Bone marrow (tissue), 2 donors: ENCODE results near the gene KCNK18.
"Not testable (repeated sequence)": the region's sequence is repeated elsewhere in the genome, so short reads cannot be mapped to it uniquely, and the experiment has no call there.

Source experiments
- DNase-seq, 2 donors: peaks; one replicate each; lab custom pipeline; 2025; lab: John Stamatoyannopoulos, UW

KCNK18 gene

DNA sequence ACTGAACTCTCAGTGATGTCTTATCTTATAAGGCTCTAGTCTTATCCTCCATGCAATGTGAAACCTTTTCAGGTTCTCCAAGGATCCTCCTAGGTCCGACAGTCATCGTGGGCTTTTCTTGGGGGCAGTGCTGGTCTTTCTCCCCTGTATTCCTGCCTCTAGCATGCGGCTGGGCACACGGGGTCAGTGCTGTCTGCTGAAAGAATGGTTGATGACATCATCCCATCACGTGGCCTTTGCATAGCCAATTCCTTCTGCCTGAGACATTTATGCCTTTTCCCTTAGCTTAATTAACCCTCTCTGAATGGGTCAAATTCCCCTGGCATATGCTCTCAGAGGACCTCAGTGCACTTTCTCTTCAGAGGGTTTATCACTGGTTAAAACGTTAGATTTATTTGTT, 27.0 kb upstream of the KCNK18 start:
- no peak for DNase-seq

DNA sequence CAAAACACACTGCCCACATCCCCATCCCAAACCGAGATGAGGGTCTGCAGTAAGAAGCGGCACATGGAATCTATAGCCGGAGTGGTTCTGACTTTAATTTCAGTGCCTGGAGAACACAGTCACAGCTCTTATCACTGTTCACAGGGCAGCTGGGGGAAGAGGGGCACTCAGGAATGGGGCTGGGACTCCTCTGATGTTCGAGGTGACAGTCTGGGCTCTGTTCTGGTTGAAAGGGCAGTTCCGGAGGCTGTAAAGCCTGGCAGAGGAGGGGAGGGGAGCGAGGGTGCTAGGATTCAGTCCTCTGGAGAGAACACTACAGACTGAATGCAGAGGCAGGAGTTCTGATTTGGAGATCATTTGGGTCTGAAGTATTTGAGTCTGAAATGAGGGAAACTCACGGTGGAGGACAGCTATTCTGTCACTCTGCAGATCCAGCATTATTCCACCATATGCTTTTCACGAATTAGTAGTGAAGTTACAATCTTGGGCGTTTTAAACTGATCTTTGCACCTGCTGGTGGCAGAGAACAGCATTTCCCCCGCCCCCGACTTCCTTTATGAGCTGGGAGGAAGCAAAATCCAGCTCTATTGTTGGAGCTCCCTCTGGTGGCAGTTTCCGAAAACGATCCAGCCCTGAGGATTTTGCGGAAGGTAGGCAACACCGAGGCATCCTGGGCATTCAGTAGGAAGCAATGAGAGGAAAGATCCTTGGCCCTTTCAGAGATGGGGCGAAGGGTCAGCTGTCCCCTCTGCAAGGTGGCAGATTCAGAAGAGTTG, 22.7 kb upstream of the KCNK18 start:
- DNase-seq = peak; percentile 46 to 53

DNA sequence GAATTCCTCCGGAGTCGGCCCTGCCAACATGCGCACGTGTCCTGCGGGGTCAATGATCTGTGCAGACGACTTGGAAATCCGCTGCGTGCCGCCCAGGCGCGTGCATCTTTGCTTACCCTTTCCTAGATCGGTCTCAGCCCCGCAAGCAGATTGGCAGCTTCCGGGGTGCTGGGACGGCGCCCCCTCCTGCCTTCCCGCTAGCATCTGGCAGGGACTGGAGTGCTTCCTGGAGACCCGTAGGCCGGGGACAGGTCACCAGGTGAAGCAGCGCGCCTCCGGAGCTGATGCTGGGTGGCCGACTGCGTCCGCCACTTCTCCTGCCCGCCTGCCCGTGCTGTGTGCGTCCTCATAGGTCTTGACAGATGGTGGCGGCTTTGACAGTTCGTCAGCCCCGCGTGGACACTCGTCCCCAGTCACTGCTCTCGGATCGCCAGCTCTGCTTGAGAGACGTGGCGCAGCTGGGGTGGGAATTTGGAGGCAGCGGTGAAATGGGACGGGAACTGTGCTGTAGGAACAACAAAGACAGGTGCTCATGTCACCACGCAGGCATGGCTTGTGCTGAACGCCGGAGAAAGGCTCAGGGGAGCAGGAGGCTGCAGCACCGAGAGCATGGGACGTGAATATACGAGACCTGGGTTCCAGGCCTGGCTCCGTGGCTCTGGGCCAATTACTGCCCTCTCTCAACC, 21.9 kb upstream of the KCNK18 start:
- no peak for DNase-seq

DNA sequence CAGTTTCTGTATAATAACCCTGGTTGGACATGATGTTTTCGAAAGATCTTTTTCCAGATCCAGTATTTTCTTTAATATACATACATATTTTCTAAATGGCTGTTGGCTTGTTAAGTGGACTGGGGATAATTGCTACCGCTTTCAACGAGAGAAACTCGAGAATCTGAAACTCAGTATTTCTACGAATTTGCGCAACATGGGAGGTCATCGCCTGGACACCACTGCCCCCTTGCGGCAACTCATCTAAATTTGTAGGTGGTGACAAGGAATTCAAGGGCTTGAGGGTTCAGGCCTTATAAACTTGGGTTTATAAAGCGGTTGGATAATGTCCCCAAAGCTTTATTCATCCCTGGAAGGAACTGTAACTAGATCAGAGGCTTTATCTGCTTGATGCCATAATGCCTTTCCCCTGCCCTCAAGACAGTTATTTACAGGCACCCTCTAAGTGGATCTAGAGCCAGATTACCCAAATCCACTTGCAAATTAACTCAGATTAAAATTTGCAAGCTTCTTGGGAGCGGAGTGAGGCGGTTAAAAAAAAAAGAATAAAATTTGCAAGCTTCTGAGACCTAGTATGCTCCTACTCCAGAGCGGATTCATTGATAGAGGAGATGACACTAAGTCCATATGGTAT, 21.3 kb upstream of the KCNK18 start:
- peak; percentile 35 to 40 for DNase-seq

DNA sequence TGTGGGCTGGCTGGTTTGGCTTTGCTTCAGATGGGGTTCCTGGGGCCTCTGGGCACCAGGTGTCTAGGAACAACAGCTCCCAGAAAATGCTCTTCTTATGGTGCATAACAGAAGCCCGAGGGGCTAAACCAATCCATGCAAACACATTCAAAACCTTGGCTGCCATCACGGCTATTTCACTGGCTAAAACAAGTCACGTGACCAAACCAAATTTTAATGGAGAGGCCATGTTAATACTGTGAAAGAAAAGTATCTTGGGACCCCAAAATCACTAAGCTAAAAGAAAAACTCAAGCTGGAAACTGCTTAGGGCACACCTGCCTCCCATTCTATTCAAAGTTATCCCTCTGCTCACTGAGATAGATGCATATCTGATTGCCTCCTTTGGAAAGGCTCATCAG, 19.1 kb upstream of the KCNK18 start:
- DNase-seq = no peak

DNA sequence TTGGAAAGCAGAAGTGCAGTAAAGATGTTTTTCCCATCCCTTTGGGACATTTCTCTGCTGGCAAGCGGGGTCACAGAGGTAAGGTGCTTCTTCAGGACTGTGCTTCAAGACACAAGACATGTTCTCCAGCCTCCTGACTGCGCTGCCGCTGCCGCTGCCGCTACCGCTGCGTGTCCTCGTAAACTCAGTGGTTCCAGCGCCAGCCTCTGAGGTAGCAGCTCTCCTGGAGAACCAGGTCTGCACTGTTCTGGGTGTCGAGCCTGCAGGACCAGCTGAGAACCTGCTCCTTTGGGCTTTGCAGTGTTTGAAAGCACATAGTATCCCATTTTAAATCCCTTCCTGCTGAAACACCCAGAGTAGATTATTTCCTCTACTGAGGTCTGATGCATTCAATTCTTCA, 13.0 kb upstream of the KCNK18 start:
- DNase-seq = no peak

DNA sequence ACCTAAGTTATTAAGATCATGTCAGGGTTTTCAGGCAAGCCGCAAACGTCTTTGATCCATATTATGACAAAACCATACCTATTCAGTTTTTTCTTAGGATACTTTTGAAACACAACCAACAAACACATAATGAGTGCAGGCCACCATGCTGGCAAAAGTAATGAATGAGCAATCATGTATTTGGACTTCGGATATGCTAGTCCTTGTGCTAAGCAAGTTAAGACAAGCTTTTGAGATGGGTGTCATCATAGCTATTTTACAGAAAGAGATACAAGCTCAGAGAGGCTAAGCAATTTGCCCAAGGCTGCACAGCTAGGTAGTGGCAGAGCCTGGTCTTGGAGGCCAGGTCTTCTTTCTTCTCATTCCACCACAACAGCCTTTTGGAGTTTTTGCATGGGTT, 12.5 kb upstream of the KCNK18 start:
- DNase-seq = no peak

DNA sequence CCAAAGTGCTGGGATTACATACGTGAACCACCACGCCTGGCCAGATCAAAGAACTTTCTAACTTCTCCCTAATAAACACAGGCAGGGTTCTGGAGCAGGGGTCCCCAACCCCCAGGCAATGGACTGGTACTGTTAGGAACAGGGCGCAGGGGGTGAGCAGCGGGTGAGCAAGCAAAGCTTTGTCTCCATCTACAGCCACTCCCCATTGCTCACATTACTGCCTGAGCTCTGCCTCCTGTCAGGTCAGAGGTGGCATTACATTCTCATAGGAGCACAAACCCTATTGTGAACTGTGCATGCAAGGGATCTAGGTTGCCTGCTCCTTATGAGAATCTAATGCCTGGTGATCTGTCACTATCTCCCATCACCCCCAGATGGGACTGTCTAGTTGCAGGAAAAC, 11.5 kb upstream of the KCNK18 start:
- not testable (repeated sequence) for DNase-seq

DNA sequence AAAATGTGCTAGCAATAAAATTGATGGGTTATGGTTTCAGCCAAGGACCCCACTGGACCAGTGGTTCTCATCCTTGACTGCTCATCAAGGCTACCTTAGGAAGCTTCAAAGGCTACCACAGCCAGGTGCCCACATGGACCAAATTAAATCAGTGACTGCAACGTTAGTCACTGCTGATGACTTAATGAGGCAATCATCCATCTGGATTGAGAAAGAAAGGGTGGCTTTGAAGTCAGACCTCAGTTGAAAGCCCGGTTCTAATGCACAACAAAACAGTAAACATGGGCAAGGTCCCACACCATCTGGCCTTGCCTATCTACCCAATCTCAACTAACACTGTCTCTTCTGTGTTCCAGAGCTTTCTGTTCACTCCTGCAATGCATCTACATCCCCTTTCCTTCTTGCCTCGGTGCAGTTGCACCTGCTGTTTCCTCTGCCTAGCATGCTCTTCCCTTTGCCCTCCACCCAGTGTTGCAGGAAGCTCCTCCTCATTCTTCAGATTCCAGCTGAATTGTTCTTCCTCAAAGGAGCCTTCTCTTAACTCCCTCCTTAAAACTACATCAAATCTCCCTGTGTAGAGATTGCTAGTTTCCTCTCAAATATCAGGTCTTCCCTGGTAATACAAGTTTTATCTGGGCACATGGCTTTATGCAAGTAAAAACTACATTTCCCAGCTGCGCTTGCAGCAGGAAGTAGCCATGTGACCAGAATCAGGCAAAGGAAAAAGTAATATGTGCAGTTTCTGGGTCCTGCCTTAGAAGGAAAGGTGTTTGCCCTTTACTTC, 10.3 kb upstream of the KCNK18 start:
- DNase-seq = no peak

DNA sequence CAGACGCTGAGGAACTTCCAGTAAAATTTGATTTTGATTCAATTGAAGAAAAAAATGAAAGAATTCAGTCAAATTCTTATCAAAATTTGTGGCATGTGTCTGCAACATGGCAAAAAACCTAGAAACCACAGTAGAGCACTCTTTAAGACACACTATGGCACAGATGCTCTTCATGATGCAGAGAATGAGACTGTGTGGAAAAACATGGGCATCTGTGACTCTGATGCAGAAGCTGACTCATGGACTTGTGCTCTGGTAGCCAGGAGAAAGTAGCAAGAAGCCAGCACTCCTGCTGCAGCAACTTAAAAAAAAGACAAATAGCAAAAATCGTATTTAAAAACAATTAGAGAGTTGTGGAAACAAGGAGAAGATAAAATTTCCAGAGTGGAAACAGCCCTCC, 8.9 kb upstream of the KCNK18 start:
- DNase-seq = no peak

DNA sequence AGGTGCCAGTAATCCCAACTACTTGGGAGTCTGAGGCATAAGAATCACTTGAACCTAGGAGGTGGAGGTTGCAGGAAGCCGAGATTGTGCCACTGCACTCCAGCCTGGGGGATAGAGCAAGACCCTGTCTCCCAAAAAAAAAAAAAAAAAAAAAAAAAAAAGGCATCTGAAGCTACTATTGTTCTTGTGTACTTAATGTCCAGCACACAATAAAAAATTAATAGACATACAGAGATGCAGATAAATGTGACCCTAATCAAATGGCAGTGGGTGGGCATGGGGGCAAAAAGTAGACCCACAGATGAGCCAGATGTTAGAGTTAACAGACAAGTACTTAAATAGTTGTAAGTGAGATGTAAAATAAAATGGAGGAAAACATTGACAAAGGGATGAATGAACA, 7.7 kb upstream of the KCNK18 start:
- no peak for DNase-seq

DNA sequence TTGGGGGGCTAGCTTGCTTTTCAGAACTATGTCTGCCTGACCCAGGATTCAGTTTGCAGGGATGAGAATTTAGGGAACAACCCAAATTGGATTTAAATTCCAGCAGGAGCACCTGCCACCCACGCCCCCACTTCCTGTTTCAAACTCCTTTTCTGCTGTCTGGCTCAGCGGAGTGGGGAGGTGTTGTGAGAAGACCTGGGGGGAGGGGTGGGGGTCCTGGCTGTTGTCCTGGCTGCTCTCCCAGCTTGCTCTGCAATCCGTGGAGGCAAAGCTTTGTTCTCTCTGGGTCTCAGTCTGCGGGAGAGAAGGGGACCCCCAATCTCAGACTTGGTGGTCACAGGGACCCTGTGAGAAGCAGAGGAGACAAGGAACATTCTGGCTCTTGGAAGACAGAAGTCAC, 799 bp downstream of the KCNK18 start:
- DNase-seq = no peak

DNA sequence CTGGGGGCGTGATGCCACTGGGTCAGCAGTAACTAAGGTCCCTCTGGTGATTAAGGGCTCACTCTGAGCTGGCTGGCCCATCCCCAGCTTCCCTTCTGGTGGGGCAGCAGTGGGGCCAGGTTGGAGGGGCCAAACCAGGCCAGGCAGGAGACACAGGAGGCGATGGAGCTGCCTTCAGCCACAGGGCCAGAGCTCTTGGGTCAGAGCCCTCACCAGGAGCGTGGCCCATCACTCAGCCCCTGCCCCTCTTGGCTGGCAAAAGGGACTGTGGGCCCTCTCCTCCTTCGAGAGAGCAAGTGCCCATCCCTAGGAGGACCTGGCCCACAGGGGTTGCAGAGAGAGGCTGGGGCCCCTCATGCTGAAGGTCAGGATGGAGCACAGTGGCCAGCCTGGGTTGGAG, 4.5 kb downstream of the KCNK18 start:
- DNase-seq = no peak

DNA sequence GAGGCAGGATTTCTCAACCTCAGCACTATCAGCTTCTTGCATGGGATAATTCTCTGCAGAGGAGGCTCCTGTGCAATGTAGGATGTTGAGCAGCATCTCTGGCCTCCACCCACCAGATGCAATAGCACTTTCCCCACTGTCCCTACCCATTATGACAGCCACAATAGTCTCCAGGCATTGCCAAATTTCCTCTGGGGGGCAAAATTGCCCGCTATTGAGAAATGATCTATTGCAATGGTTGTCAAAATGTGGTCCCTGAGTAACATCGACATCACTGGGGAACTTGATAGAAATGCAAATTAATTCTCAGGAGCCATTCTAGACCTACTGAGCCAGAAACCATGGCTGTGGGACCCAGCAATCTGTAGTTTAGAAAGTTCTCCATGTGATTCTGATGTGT, 7.0 kb downstream of the KCNK18 start:
- no peak for DNase-seq

DNA sequence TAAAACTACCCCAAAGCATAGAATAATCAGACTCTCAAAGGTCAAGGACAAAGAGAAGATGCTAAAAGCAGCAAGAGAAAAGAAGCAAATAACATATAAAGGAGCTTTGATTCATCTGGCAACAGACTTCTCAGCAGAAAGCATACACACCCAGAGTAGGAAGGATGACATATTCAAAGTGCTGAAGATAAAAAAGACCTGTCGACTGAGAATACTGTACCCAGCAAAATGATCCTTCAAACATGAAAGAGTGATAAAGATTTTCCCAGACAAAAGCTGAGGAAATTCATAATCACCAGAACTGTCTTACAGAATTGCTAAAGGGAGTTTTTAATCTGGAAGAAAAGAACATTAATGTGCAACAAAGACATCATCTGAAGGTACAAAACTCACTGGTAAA, 14.9 kb downstream of the KCNK18 start:
- DNase-seq = no peak

DNA sequence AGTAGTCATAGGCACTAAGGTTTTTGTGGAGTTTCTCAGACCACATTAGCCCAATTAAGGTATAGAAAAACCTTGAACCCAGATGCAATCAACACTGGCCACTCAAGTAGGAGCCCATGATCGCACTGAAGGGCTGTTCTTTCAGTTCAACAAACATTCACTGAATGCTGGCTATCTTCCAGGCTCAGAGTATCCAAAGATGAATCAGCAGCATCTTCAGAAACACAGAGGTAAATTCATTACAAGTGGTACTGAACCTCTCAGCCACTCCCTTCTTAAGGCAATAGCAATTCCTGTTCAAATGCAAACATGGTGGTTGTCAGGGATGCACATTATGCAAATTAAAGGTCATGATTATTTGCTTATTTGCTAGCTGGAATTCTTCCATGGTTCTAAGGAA, 17.1 kb downstream of the KCNK18 start:
- no peak for DNase-seq

DNA sequence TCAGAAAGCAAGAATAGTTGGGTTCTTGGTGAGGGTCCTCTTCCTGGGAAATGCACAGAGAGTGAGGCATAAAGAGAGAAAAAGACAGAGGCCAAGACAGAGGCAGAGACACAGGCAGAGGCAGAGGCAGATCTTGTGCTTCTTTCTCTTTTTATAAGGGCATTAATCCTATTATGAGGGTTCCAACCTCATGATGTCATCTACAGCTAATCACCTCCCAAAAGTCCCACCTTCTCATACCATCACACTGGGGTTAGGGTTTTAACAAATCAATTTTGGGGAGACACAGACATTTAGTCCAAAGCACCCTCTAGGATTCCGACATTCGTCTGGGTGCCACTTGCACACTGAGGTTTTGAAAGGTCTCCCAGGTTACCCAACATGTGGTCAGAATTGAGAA, 17.8 kb downstream of the KCNK18 start:
- DNase-seq = no peak

DNA sequence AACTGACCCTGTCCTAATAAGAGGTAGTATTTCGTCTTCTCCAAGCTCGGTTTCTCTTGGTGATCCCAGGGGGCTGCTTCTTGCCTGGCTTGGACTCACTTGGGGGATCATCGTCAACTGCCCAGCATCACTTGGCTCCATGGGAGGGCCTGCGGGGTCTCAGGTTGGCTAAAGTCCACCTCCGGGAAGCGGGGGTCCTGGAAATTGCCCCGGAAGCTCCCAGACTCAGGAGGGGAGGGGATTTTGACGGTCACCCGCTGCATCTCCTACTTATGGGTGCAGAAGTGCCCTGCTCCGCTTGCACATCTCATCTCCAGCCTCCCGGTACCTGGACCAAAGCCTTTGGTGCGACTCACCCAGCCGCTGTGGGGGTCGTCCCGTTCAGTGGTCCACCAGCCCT, 18.7 kb downstream of the KCNK18 start:
- no peak for DNase-seq

DNA sequence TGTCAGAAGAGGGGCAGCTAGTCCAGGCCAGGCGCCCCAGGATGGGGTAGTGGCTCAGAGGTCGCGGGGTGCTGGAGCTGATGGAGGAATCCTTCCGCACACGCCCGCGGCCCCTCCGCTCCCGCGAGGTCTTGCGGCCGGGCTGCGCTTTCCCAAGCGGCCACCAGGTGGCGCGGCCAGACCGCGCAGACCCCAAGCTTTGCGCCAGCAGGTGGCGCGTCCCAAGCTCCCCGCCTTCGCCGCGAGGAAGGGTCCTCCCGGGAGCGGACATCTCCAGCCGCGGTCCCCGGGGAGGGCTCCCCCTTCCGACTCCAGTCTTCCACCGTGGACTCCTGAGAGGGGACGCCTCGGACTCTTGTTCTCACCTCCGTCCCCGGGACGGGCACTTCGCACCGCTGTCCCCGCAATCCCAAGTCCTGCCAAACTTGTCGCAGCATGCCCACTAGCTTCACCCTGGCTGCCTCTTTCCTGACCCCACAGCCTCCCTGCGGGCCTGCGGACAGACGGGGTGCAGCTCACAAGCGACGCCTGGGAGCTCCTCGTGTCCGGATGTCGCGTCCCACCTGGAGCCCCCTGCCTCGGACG, 19.4 kb downstream of the KCNK18 start:
- DNase-seq = peak; percentile 25 to 40

DNA sequence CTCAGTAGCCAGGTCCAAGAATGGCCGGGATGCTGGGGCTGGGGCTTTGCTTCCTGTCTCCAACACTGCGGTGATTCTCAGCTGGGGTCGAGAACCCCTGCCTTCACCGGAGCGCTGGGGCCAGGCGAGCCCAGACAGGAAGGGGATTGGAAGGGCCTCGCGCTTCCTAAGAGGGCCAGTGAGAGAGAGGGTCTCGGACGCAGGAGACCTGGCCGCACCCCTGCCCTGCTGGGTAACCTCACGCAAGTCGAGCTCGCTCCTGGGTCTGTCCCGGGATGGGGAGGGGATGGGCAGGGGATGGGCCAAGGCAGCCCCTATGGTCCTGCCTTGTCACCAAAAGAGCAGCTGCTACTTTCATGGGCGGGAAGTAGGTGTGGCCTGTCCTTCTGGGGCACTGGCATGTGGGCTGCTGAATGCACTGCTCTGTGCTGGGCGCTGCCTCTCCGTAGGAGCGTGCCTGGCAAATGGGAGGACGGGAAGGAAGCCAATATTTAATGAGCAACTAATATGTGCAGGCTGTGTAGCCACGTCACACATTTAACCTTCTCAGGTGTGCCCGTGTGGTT, 20.0 kb downstream of the KCNK18 start:
- DNase-seq = no peak

DNA sequence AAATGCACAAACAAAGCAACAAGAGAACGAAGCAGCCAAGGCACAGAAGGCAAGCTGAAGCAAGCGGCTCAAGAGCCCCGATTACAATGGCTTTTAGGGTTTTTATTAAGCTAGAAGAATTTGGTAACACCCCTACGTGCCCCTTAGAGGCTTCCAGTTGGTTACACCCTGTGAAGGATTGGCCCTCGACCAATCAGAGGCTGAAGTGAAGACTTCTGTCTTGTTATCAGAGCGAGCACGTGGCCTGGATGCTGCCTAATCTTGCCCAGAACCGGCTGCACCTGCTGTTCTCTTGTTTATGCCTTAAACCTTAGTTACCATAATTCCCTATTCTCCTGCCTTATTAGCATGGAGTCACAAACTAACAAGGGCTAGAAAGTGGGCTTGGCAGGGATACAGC, 21.4 kb downstream of the KCNK18 start:
- DNase-seq = no peak

DNA sequence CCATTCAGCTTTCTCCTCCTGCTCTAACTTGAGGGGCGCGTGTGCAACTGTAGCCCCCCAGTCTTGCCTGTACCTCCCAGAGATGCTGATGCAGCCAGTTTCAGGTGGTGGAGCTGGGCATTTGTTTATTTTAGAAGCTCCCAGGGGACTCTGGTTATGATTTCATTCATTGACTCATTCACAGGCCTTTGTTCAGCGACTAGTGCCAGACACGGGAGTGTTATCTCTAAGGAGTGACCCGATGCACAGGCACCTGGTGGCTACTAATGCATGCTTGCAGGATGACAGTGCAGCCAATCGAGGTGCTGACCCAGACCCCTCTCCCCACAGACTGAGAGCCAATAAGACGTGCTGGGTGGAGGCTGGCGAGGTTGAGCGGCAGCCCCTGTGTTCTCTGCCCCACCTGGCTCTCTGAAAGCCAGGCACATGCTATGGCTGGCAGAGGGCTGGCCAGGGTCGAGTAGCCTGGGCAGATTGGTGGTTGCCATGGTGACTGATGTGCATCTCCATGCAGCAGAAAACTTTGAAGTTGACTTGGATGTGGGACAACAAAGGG, 23.9 kb downstream of the KCNK18 start:
- no peak for DNase-seq
